Measurements from ENCODE around the gene RNF214. TPM values are rescaled to one million over a fixed set of nuclear protein-coding genes. Genes with fewer than 3 reads are reported as not detected.

RNF214 gene
- total and polyA plus RNA-seq, 2 of the 13 experiments (the other 11 are each of a cell fraction or from before 2014, with no cell fraction given) = 10.7 to 12.6 TPM

- TF ChIP-seq ZBED4 (CRISPR knock-in tag; IDR thresholded peaks at IDR 0.05; ENCODE audit: borderline replicate concordance) = peak; percentile 26; the same call in 1 of the 2 replicates
- TF ChIP-seq, protein P1, sequence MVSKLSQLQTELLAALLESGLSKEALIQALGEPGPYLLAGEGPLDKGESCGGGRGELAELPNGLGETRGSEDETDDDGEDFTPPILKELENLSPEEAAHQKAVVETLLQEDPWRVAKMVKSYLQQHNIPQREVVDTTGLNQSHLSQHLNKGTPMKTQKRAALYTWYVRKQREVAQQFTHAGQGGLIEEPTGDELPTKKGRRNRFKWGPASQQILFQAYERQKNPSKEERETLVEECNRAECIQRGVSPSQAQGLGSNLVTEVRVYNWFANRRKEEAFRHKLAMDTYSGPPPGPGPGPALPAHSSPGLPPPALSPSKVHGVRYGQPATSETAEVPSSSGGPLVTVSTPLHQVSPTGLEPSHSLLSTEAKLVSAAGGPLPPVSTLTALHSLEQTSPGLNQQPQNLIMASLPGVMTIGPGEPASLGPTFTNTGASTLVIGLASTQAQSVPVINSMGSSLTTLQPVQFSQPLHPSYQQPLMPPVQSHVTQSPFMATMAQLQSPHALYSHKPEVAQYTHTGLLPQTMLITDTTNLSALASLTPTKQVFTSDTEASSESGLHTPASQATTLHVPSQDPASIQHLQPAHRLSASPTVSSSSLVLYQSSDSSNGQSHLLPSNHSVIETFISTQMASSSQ (IDR thresholded peaks at IDR 0.05; ENCODE audit: low read depth) = no peak
- TF ChIP-seq, protein P1 (CRISPR knock-in tag; IDR thresholded peaks at IDR 0.05; ENCODE audit: borderline replicate concordance) = peak; percentile 23; the same call in 1 of the 2 replicates
- TF ChIP-seq, protein P2, sequence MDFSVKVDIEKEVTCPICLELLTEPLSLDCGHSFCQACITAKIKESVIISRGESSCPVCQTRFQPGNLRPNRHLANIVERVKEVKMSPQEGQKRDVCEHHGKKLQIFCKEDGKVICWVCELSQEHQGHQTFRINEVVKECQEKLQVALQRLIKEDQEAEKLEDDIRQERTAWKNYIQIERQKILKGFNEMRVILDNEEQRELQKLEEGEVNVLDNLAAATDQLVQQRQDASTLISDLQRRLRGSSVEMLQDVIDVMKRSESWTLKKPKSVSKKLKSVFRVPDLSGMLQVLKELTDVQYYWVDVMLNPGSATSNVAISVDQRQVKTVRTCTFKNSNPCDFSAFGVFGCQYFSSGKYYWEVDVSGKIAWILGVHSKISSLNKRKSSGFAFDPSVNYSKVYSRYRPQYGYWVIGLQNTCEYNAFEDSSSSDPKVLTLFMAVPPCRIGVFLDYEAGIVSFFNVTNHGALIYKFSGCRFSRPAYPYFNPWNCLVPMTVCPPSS (IDR thresholded peaks at IDR 0.05) = no peak
- peak; percentile 64; the same call in 1 of the 2 replicates for TF ChIP-seq SPEN (CRISPR knock-in tag; IDR thresholded peaks at IDR 0.05; ENCODE audit: low read depth)
- no peak for TF ChIP-seq ARID2 (CRISPR knock-in tag; IDR thresholded peaks at IDR 0.05; ENCODE audit: borderline replicate concordance)
- TF ChIP-seq HDAC1 (CRISPR knock-in tag; IDR thresholded peaks at IDR 0.05) = peak; percentile 79
- no peak for TF ChIP-seq PTBP1 (IDR thresholded peaks at IDR 0.05; ENCODE audit: low read depth, low read length, poor library complexity, severe bottlenecking)
- TF ChIP-seq CENPX (CRISPR knock-in tag; IDR thresholded peaks at IDR 0.05) = no peak
- no peak for TF ChIP-seq NFKBIZ (CRISPR knock-in tag; IDR thresholded peaks at IDR 0.05)
- TF ChIP-seq HOXA3 (CRISPR knock-in tag; IDR thresholded peaks at IDR 0.05) = peak; percentile 58; the same call in 1 of the 2 replicates
- no peak for TF ChIP-seq ATF7-NPFF (CRISPR knock-in tag; IDR thresholded peaks at IDR 0.05; ENCODE audit: low read depth)
- no peak for TF ChIP-seq SATB2 (CRISPR knock-in tag; IDR thresholded peaks at IDR 0.05)
- TF ChIP-seq NR2C2 (CRISPR knock-in tag; IDR thresholded peaks at IDR 0.05; ENCODE audit: borderline replicate concordance) = peak; percentile 65; the same call in 1 of the 2 replicates
- TF ChIP-seq, protein P3, sequence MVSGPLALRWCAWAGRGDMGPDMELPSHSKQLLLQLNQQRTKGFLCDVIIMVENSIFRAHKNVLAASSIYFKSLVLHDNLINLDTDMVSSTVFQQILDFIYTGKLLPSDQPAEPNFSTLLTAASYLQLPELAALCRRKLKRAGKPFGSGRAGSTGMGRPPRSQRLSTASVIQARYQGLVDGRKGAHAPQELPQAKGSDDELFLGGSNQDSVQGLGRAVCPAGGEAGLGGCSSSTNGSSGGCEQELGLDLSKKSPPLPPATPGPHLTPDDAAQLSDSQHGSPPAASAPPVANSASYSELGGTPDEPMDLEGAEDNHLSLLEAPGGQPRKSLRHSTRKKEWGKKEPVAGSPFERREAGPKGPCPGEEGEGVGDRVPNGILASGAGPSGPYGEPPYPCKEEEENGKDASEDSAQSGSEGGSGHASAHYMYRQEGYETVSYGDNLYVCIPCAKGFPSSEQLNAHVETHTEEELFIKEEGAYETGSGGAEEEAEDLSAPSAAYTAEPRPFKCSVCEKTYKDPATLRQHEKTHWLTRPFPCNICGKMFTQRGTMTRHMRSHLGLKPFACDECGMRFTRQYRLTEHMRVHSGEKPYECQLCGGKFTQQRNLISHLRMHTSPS (CRISPR knock-in tag; IDR thresholded peaks at IDR 0.05; ENCODE audit: low read depth) = peak; percentile 57; the same call in 1 of the 2 replicates
- TF ChIP-seq ZNF577 (CRISPR knock-in tag; IDR thresholded peaks at IDR 0.05; ENCODE audit: borderline replicate concordance, low read depth) = no peak
- no peak for TF ChIP-seq SNAPC2 (CRISPR knock-in tag; IDR thresholded peaks at IDR 0.05)
- no peak for TF ChIP-seq HHEX (CRISPR knock-in tag; IDR thresholded peaks at IDR 0.05)
These were observed 83.9 kb downstream of the RNF214 start, which contains the start of gene BACE1 (continued) for GRCh38 chr11:117316197-117316961.

Data from HepG2 (cell line).